H1 (cell line): Measurements from ENCODE around the gene NRXN3. TPM values are rescaled to one million over a fixed set of nuclear protein-coding genes. Genes with fewer than 3 reads are reported as not detected.

ENCODE experiments used
- CTCF ChIA-PET: fragments of 300-600 bp; sonication (Branson Sonifier 250); formaldehyde crosslinking; loops from one replicate; lab custom pipeline; 2021; ENCODE audit not compliant: partially characterized antibody; lab: Charles Lee
- POLR2A ChIA-PET: fragments of 300-600 bp; sonication (Branson Sonifier 250); formaldehyde crosslinking; loops from one replicate; lab custom pipeline; 2021; ENCODE audit warnings: inconsistent platforms; ENCODE audit not compliant: partially characterized antibody; lab: Charles Lee
- DNase-seq, 2 experiments: peaks; one replicate each; pipeline versions ENCODE4 v3.0.0 to v3.0.0-alpha.2; 2010 to 2022; ENCODE audit warnings: low spot score in 2 of 2, low read depth in 1 of 2, mixed read lengths in 1 of 2
- FAIRE-seq: peaks from 2 replicates; lab custom pipeline; 2011; peaks lifted over from hg19 to GRCh38; lab: Jason Lieb, UNC
- H2AFZ ChIP-seq: 2 replicates; pipeline ENCODE4 v1.8.1; 2012; ENCODE audit warnings: low read length, inconsistent platforms
- H2AK5ac ChIP-seq: 2 replicates; pipeline ENCODE4 v1.6.1; 2013; ENCODE audit warnings: low read depth, low read length
- H2BK120ac ChIP-seq: replicated peaks from 2 replicates; pipeline ENCODE3; 2013; ENCODE audit warnings: low read depth, low read length, inconsistent platforms
- H2BK12ac ChIP-seq: 2 replicates; pipeline ENCODE4 v1.6.1; 2013; ENCODE audit warnings: low read depth, low read length
- H2BK15ac ChIP-seq: 2 replicates; pipeline ENCODE4 v1.6.1; 2013; ENCODE audit warnings: low read length
- H2BK20ac ChIP-seq: 2 replicates; pipeline ENCODE4 v1.6.1; 2013; ENCODE audit warnings: low read length
- H2BK5ac ChIP-seq: 2 replicates; pipeline ENCODE4 v1.6.1; 2013; ENCODE audit warnings: low read depth, low read length
- H3K14ac ChIP-seq: 2 replicates; pipeline ENCODE4 v1.6.1; 2013; ENCODE audit warnings: inconsistent platforms; ENCODE audit not compliant: insufficient read length
- H3K18ac ChIP-seq: 2 replicates; pipeline ENCODE4 v1.6.1; 2013; ENCODE audit warnings: low read length; ENCODE audit errors: extremely low read depth
- H3K23ac ChIP-seq: 2 replicates; pipeline ENCODE4 v1.6.1; 2013; ENCODE audit warnings: inconsistent platforms; ENCODE audit not compliant: insufficient read length
- H3K23me2 ChIP-seq: 2 replicates; pipeline ENCODE4 v1.6.1; 2013; ENCODE audit warnings: low read depth, low read length
- H3K27ac ChIP-seq: 2 replicates; pipeline ENCODE4 v1.6.1; 2011; ENCODE audit warnings: low read depth, low read length, inconsistent platforms
- H3K27me3 ChIP-seq, 4 experiments: replicated peaks in 1 of 4; 1 replicate in 1 of 4; 2 replicates in 3 of 4; pipeline versions ENCODE4 v1.6.1 to v1.8.1; 2011 to 2013; ENCODE audit warnings: low read length in 3 of 4, mild to moderate bottlenecking in 3 of 4, inconsistent platforms in 2 of 4, mixed read lengths in 2 of 4, moderate library complexity in 1 of 4; ENCODE audit not compliant: control insufficient read depth in 3 of 4, insufficient read depth in 3 of 4; ENCODE audit errors: extremely low read depth in 1 of 4
- H3K36me3 ChIP-seq, 4 experiments: 2 replicates each; pipeline versions ENCODE4 v1.6.1 to v1.8.1; 2011 to 2013; ENCODE audit warnings: mild to moderate bottlenecking in 4 of 4, low read length in 3 of 4, moderate library complexity in 2 of 4, control low read depth in 1 of 4, inconsistent platforms in 1 of 4; ENCODE audit not compliant: insufficient read depth in 4 of 4, control insufficient read depth in 2 of 4
- H3K4ac ChIP-seq: replicated peaks from 2 replicates; pipeline ENCODE3; 2013; ENCODE audit warnings: low read length, low read depth, mixed read lengths, inconsistent platforms; ENCODE audit not compliant: insufficient read length
- H3K4me1 ChIP-seq, 4 experiments: replicated peaks in 1 of 4; 1 replicate in 1 of 4; 2 replicates in 3 of 4; pipeline versions ENCODE4 v1.6.1 to v1.8.1; 2011 to 2013; ENCODE audit warnings: low read length in 3 of 4, inconsistent platforms in 2 of 4, mixed read lengths in 1 of 4; ENCODE audit not compliant: insufficient read depth in 4 of 4, control insufficient read depth in 3 of 4
- H3K4me2 ChIP-seq, 2 experiments: 2 replicates each; pipeline versions ENCODE4 v1.6.1 to v1.8.1; 2011 to 2013; ENCODE audit warnings: low read depth in 2 of 2, low read length in 2 of 2, control low read depth in 1 of 2, inconsistent platforms in 1 of 2, mild to moderate bottlenecking in 1 of 2; ENCODE audit not compliant: insufficient read depth in 1 of 2
- H3K4me3 ChIP-seq, 4 experiments: fragments of 200-600, 300-600 bp in 1 of 4; sonication (generic), shearing (Covaris generic), sonication (Bioruptor Twin) in 1 of 4; 2 replicates each; pipeline versions ENCODE4 v1.5.1 to v1.8.1; 2011 to 2016; ENCODE audit warnings: low read length in 4 of 4, low read depth in 3 of 4, control low read depth in 2 of 4, inconsistent platforms in 2 of 4, mild to moderate bottlenecking in 2 of 4, mixed read lengths in 1 of 4, moderate library complexity in 1 of 4; ENCODE audit not compliant: insufficient read depth in 2 of 4; ENCODE audit errors: extremely low read depth in 1 of 4
- H3K56ac ChIP-seq: replicated peaks from 2 replicates; pipeline ENCODE3; 2013; ENCODE audit warnings: low read depth, mild to moderate bottlenecking, mixed read lengths, low read length, inconsistent platforms; ENCODE audit not compliant: insufficient read length
- H3K79me1 ChIP-seq: 2 replicates; pipeline ENCODE4 v1.6.1; 2013; ENCODE audit warnings: low read depth, low read length, control low read depth
- H3K79me2 ChIP-seq, 2 experiments: 2 replicates each; pipeline versions ENCODE4 v1.6.1 to v1.8.1; 2012 to 2013; ENCODE audit warnings: low read length in 2 of 2, mild to moderate bottlenecking in 2 of 2, inconsistent platforms in 1 of 2; ENCODE audit not compliant: insufficient read depth in 2 of 2, control insufficient read depth in 1 of 2
- H3K9ac ChIP-seq, 4 experiments: replicated peaks in 1 of 4; 1 replicate in 1 of 4; 2 replicates in 3 of 4; pipeline versions ENCODE4 v1.6.1 to v1.8.1; 2011 to 2013; ENCODE audit warnings: low read depth in 3 of 4, low read length in 3 of 4, control low read depth in 2 of 4, mild to moderate bottlenecking in 2 of 4, moderate library complexity in 2 of 4, inconsistent platforms in 1 of 4; ENCODE audit errors: extremely low read depth in 1 of 4
- H3K9me3 ChIP-seq, 2 experiments: 2 replicates each; pipeline versions ENCODE4 v1.6.1 to v1.8.1; 2012 to 2013; ENCODE audit warnings: mild to moderate bottlenecking in 2 of 2, moderate library complexity in 2 of 2, control low read depth in 1 of 2, inconsistent platforms in 1 of 2, low read depth in 1 of 2, low read length in 1 of 2, mixed read lengths in 1 of 2; ENCODE audit not compliant: insufficient read depth in 2 of 2
- H4K20me1 ChIP-seq, 2 experiments: replicated peaks in 1 of 2; 2 replicates each; pipeline versions ENCODE3 to v1.8.1; 2011 to 2013; ENCODE audit warnings: inconsistent platforms in 2 of 2, low read length in 2 of 2, mild to moderate bottlenecking in 1 of 2; ENCODE audit not compliant: insufficient read depth in 2 of 2, control insufficient read depth in 1 of 2
- H4K5ac ChIP-seq: 2 replicates; pipeline ENCODE4 v1.6.1; 2013; ENCODE audit warnings: low read length, low read depth, mixed read lengths, inconsistent platforms; ENCODE audit not compliant: insufficient read length
- H4K8ac ChIP-seq: 2 replicates; pipeline ENCODE4 v1.8.0; 2013; ENCODE audit warnings: mild to moderate bottlenecking, moderate library complexity, low read length, inconsistent platforms; ENCODE audit not compliant: insufficient read depth; ENCODE audit errors: extremely low read depth
- H4K91ac ChIP-seq: replicated peaks from 2 replicates; pipeline ENCODE3; 2013; ENCODE audit warnings: low read length, mixed read lengths, inconsistent platforms; ENCODE audit not compliant: insufficient read length
- MAX ChIP-seq: IDR thresholded peaks from 2 replicates; pipeline ENCODE4 v1.6.1; 2012; ENCODE audit warnings: inconsistent platforms
- RBBP5 ChIP-seq: IDR thresholded peaks from 2 replicates; pipeline ENCODE4 v1.7.1; 2012; ENCODE audit warnings: low read depth, mild to moderate bottlenecking, inconsistent platforms, low read length, moderate library complexity, borderline replicate concordance
- SIN3A ChIP-seq, 2 experiments: IDR thresholded peaks in 1 of 2; conservative IDR thresholded peaks in 1 of 2; 2 replicates each; pipeline ENCODE4 v1.6.1; 2011 to 2012; ENCODE audit warnings: low read length in 2 of 2, improper control_type of control experiment in 1 of 2, low read depth in 1 of 2, mild to moderate bottlenecking in 1 of 2
- TBP ChIP-seq: IDR thresholded peaks from 2 replicates; pipeline ENCODE4 v1.6.1; 2011; ENCODE audit warnings: low read depth, low read length, improper control_type of control experiment
- WGBS, 2 experiments: shearing (Covaris generic) in 1 of 2; methylation state at CpG; one replicate each; pipeline versions ENCODE4 v1.1.6 to v1.1.7; 2013 to 2015; ENCODE audit warnings: low lambda C conversion rate in 2 of 2, mixed read lengths in 2 of 2, inconsistent platforms in 1 of 2, low coverage in 1 of 2, missing lambda C conversion rate in 1 of 2; ENCODE audit not compliant: insufficient replicate concordance in 2 of 2, insufficient coverage in 1 of 2, insufficient read length in 1 of 2; ENCODE audit errors: extremely low coverage in 1 of 2, missing lambda C conversion rate in 1 of 2; 5-methylcytosine and 5-hydroxymethylcytosine counted together
- polyA plus RNA-seq, 7 experiments: library from polyadenylated mRNA; depleted of rRNA in 3 of 7; stranded (reverse) in 5 of 7; unstranded in 2 of 7; fragments of >200 nt in 5 of 7; fragments of 200-250 nt in 2 of 7; gene quantifications; 1 replicate in 5 of 7; 2 replicates in 1 of 7; 4 replicates in 1 of 7; pipeline versions ENCODE4 v1.2.1 to v1.2.3, GENCODE V29; 2011 to 2013; ENCODE audit warnings: missing spikeins in 2 of 7, mixed read lengths in 2 of 7
- total RNA-seq: library from RNA; stranded (reverse); fragmentation: NEBNext Ultra II Directional; extraction: Animal tissue kit (Norgen Biotek cat#: 25700); gene quantifications from 2 replicates; pipeline ENCODE4 v1.2.1, GENCODE V29; 2021

The NRXN3 gene
- total and polyA plus RNA-seq, 2 of the 8 experiments (the other 6 are each of a cell fraction or from before 2014, with no cell fraction given): 2.6 to 4.1 TPM

- ChIA-PET POLR2A (no interaction called here), CTCF (interaction anchor here (0.6 kb wide), 1 partner anchor 1405 kb away, joined by 3 read pairs; no protein-coding TSS in a partner anchor)
- Histone ChIP-seq H3K56ac (no peak overlapping the region), H2BK15ac (no peak overlapping the region), H4K91ac (no peak overlapping the region), H3K36me3 (no peaks in the 10 kb centered on the region), H3K23ac (no peak overlapping the region), H2BK20ac (no peak overlapping the region), H3K14ac (no peak overlapping the region), H3K4me3 (no peak overlapping the region), H2BK5ac (no peak overlapping the region), H4K8ac (no peak overlapping the region), H2AK5ac (no peak overlapping the region), H3K4me2 (no peak overlapping the region), H3K79me1 (no peaks in the 10 kb centered on the region), H4K20me1 (no peaks in the 10 kb centered on the region), H3K18ac (no peak overlapping the region), H3K4me1 (peaks cover 0 to 3% (median 0%) of the 10 kb centered on the region in 4 experiments; a peak in 1 of 7 replicates), H2BK12ac (no peak overlapping the region), H3K27me3 (peaks cover 0 to 1% (median 0%) of the 10 kb centered on the region in 4 experiments; a peak in 1 of 7 replicates), H2BK120ac (no peak overlapping the region), H3K27ac (no peak overlapping the region), H2AFZ (no peak overlapping the region), H3K23me2 (no peaks in the 10 kb centered on the region), H3K9me3 (no peaks in the 10 kb centered on the region), H3K79me2 (no peaks in the 10 kb centered on the region), H3K9ac (no peak overlapping the region), H3K4ac (no peak overlapping the region), H4K5ac (no peak overlapping the region)
- 90% methylated on average over 4 of the region's 4 CpGs; no CpG with 5 or more reads in 1 of the 2 experiments for WGBS, 2 experiments
- no peak for FAIRE-seq
- DNase-seq: no peak
- no peak for TF ChIP-seq SIN3A (conservative IDR thresholded peaks at IDR 0.05 in 1 of 2, IDR thresholded peaks at IDR 0.05 in 1 of 2; ENCODE audit: low read depth in 1 of 2, low read length in 2 of 2)
- TF ChIP-seq MAX: no peak
- TF ChIP-seq TBP: no peak
- TF ChIP-seq RBBP5: no peak
These were observed 1010.5 kb downstream of the NRXN3 start for GRCh38 chr14:79180656-79181055.
